Hair follicular keratinocyte (primary cell): ENCODE data around the gene OMD. TPM values are rescaled to one million over a fixed set of nuclear protein-coding genes. Genes with fewer than 3 reads are reported as not detected.

Experiments
- total RNA-seq: library from RNA; depleted of rRNA; stranded (reverse); fragments of >200 nt; gene quantifications from 2 replicates; pipeline ENCODE4 v1.2.3, GENCODE V29; 2015

Gene OMD
- not detected in 2 replicates for total RNA-seq

GRCh38 chr9:92424340-92424739 is at the start of gene OMD:
TSS of gene OMD (minus strand) at chr9:92424471. CDS start at chr9:92417558, 6,913 bp downstream.

GRCh38 chr9:92404042-92404836 is 20.0 kb downstream of the OMD start, which contains the start of gene OGN:
TSS of gene OGN (minus strand) at chr9:92404578. CDS start at chr9:92403407, 1,171 bp downstream.

Other genes starting within 250 kb of the OMD start
- 162 and 224 TPM in 2 replicates for gene IARS1, start 130.8 kb downstream of the OMD start, total RNA-seq
- gene NOL8, start 99.1 kb downstream of the OMD start, total RNA-seq, result 20.6 and 22.7 TPM in 2 replicates
- 3.9 and 8.6 TPM in 2 replicates for gene CENPP, start 98.5 kb downstream of the OMD start, total RNA-seq
- gene OGN, start 19.9 kb downstream of the OMD start, total RNA-seq, result not detected in 2 replicates
- gene ASPN, start 58.0 kb upstream of the OMD start, total RNA-seq, result 0.08 TPM in 1 of 2 replicates, not detected in the other
- 0.62 and 0.84 TPM in 2 replicates for gene ECM2, start 111.5 kb upstream of the OMD start, total RNA-seq
- gene IPPK, start 245.7 kb upstream of the OMD start, total RNA-seq, result 16.3 and 20.1 TPM in 2 replicates